Measurements from ENCODE around the gene ZSWIM6. TPM values are rescaled to one million over a fixed set of nuclear protein-coding genes. Genes with fewer than 3 reads are reported as not detected.

Gene ZSWIM6
- total RNA-seq = 5.7 TPM
- long read RNA-seq, partial matches to known transcripts = 1 of 1 reads
- long read RNA-seq, other reads (novel, unspliced or antisense) = 0 of 1 reads

DNA sequence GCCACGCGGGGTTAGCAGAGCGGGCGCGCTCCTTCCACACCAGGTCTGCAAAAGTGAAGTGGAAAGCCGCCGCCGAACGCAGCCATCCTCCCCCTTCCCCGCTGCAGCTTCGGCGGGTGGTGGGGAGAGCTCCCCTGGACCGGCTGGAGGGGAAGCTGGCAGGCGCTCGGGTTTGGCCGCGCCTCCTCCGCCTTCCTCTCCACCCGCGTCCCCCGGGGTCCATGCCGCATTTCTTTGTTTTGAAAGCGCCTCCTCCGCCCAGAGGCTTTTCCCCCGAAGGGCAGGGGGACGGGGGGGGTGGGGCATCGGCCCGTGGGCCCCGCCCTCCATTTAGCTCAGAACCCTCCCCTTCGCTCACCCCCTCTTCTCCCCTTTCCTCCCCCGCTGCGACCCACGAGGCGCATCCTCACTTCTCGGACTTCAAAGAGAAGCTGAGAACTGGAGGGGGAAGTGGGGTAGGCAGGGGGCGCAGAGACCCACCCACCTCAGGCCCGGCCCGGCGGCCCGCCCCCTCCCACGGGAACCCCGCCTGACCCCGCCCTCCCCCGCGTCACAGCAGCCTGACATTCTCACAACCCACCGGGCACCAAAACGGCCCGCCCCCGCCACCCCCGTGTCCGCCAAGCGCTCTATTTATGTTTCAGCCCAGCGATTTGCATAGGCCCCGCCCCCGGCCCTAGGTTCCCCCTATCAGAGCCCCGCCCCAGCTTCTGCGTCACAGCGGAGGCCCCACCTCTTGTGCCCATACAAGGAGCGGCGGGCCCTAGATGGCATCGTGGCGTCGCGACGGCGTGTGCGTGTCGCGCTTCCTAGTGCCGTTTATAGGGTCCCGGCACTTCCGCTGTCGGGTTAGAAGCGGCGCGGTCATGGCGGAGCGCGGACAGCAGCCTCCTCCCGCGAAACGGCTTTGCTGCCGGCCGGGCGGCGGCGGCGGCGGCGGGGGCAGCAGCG is at the start of gene ZSWIM6:
ZSWIM6 (plus strand) TSS at position 852 of the 951 bp plus-strand sequence; CDS start at position 867, 15 bp downstream.
- Histone ChIP-seq H3K9me3 (replicated peaks) (no peaks in the 10 kb centered on the region), H3K4me1 (peaks cover 54% of the 10 kb centered on the region), H3K27ac (replicated peaks) (peak within 1 kb of the TSS; percentile 96), H3K4me3 (peak within 1 kb of the TSS; percentile 98), H3K27me3 (ENCODE audit: low read depth) (no peaks in the 10 kb centered on the region), H3K36me3 (peaks cover 1% of the 10 kb centered on the region)
- DNase-seq = peak; percentile 100
- intact Hi-C loops (cut with micrococcal nuclease) = loop anchor here (5.0 to 10.0 kb wide), 2 partner anchors 73 to 326 kb away; no protein-coding TSS in a partner anchor
- TF ChIP-seq, protein P1, sequence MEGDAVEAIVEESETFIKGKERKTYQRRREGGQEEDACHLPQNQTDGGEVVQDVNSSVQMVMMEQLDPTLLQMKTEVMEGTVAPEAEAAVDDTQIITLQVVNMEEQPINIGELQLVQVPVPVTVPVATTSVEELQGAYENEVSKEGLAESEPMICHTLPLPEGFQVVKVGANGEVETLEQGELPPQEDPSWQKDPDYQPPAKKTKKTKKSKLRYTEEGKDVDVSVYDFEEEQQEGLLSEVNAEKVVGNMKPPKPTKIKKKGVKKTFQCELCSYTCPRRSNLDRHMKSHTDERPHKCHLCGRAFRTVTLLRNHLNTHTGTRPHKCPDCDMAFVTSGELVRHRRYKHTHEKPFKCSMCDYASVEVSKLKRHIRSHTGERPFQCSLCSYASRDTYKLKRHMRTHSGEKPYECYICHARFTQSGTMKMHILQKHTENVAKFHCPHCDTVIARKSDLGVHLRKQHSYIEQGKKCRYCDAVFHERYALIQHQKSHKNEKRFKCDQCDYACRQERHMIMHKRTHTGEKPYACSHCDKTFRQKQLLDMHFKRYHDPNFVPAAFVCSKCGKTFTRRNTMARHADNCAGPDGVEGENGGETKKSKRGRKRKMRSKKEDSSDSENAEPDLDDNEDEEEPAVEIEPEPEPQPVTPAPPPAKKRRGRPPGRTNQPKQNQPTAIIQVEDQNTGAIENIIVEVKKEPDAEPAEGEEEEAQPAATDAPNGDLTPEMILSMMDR (IDR thresholded peaks at IDR 0.05; ENCODE audit: borderline replicate concordance) = no peak

DNA sequence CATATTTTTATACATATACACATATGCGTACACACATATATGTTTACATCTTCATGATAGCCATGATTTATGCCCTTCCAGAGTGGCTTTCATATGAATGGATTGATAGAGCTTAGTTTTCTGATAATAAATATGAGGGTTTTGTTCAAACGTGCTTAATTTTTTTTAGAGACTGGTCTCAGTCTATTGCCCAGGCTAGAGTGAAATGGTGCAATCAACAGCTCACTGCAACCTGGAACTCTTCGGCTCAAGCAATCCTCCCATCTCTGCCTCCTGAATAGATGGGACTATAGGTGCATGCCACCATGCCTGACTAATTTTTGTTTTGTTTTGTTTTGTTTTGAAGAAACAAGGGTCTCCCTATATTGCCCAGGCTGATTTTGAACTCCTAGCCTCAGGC is 48.6 kb upstream of the ZSWIM6 start:
- Histone ChIP-seq H3K27ac (replicated peaks) (no peak overlapping the region), H3K4me1 (peaks cover 12% of the 10 kb centered on the region), H3K4me3 (no peak overlapping the region), H3K36me3 (no peaks in the 10 kb centered on the region), H3K9me3 (replicated peaks) (peaks cover 3% of the 10 kb centered on the region), H3K27me3 (ENCODE audit: low read depth) (no peaks in the 10 kb centered on the region)
- intact Hi-C loops (cut with micrococcal nuclease) = no loop called here
- TF ChIP-seq, protein P1 (IDR thresholded peaks at IDR 0.05; ENCODE audit: borderline replicate concordance) = no peak
- no peak for DNase-seq

DNA sequence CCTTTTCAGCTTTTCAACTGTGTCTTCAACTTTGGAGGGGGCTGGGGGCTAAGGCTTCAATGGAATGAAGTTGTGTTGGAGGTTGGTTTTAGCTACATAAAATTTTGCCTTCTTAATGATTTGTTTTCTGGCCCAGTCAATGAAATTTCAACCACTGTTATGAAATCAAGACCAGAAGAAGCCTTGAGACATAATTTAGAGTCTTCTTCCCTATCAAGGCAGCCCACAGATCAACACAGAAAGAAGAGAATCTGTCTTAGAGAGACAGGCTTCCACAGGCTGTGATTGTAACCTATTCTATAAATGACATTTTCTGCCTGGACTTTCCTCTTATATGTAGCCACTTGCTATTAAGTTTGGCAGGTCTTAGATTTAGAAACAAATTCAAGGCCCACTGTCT is 46.5 kb upstream of the ZSWIM6 start:
- no peak overlapping the region for H3K27ac ChIP-seq (replicated peaks)
- intact Hi-C loops (cut with micrococcal nuclease) = no loop called here
- peaks cover 3% of the 10 kb centered on the region for H3K9me3 ChIP-seq (replicated peaks)
- TF ChIP-seq, protein P1 (IDR thresholded peaks at IDR 0.05; ENCODE audit: borderline replicate concordance) = no peak
- H3K36me3 ChIP-seq = no peaks in the 10 kb centered on the region
- no peak for DNase-seq
- no peak overlapping the region for H3K4me3 ChIP-seq
- no peaks in the 10 kb centered on the region for H3K27me3 ChIP-seq (ENCODE audit: low read depth)
- H3K4me1 ChIP-seq = peaks cover 4% of the 10 kb centered on the region

DNA sequence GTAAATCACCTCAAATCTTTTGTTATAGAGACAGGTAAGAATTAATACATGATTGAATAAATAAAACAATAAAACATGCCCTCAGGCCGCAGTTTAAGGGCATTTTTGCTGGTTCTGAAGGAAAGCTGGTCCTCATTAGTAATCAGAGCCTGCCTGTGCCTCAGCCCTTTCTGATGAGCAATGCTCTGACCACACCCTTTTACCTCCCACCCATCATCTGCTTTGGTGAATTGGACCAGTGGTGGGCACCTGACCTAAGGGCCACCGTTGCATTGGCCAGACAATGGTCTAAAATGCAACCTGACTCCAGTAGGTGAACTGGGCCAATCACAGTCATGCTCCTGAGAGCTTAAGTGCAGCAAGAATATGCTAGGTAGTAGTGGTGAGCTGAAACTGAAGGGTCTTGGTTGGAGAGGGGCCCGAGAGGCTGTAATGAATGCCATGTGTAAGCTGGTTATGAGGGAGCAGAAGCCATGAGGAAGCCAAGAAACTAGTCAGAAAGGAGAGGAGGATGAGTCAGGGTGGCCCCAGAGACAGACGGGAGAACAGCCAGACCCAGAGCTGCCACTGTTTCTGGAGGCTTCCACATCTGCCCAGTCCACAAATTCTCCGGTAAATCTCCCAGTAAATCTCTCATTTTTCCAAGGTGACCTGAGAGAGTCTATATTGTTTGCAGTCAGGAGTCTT is 45.5 kb upstream of the ZSWIM6 start:
- intact Hi-C loops (cut with micrococcal nuclease) = no loop called here
- no peak for DNase-seq
- TF ChIP-seq, protein P1 (IDR thresholded peaks at IDR 0.05; ENCODE audit: borderline replicate concordance) = no peak
- no peaks in the 10 kb centered on the region for H3K27me3 ChIP-seq (ENCODE audit: low read depth)
- H3K4me1 ChIP-seq = no peaks in the 10 kb centered on the region
- no peak overlapping the region for H3K27ac ChIP-seq (replicated peaks)
- peaks cover 3% of the 10 kb centered on the region for H3K9me3 ChIP-seq (replicated peaks)
- H3K4me3 ChIP-seq = no peak overlapping the region
- H3K36me3 ChIP-seq = no peaks in the 10 kb centered on the region

DNA sequence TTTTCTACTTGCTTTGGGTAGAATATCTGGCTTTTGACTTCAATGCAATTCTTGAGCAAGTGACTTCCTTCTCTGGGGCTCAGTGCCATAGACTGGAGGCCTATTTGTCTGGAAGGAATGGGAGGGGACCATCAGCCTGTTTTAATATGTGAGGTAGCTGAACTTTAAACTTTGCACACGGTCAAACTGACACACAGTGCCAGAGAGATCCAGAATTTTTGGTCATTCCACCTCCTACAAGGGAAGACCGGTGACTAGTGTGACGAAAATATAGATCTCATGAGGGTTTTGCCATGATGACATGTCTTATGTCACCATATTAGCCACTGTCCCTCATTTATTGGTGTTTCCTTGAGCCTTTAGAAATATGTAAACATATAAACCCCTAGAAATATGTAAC is 44.6 kb upstream of the ZSWIM6 start:
- no peak overlapping the region for H3K4me3 ChIP-seq
- H3K36me3 ChIP-seq = no peaks in the 10 kb centered on the region
- intact Hi-C loops (cut with micrococcal nuclease) = no loop called here
- H3K9me3 ChIP-seq (replicated peaks) = peaks cover 3% of the 10 kb centered on the region
- H3K4me1 ChIP-seq = no peaks in the 10 kb centered on the region
- H3K27ac ChIP-seq (replicated peaks) = no peak overlapping the region
- no peak for DNase-seq
- TF ChIP-seq, protein P1 (IDR thresholded peaks at IDR 0.05; ENCODE audit: borderline replicate concordance) = no peak
- H3K27me3 ChIP-seq (ENCODE audit: low read depth) = no peaks in the 10 kb centered on the region

Data from left ventricle myocardium inferior (tissue), 1 donor.